AG10803 (cell line): Measurements from ENCODE around the gene SOS2.

ENCODE experiments used
- DNase-seq: peaks from one replicate; pipeline ENCODE4 v3.0.0; 2010; ENCODE audit warnings: low read depth
- H3K4me3 ChIP-seq: 2 replicates; pipeline ENCODE4 v1.5.1; 2011; ENCODE audit warnings: mild to moderate bottlenecking, low read length, control low read depth
- TF ChIP-seq, protein P1 (sequence below): conservative IDR thresholded peaks from 2 replicates; pipeline ENCODE4 v1.5.1; 2011; ENCODE audit warnings: mild to moderate bottlenecking, low read length, control low read depth, inconsistent platforms

The SOS2 gene

DNA sequence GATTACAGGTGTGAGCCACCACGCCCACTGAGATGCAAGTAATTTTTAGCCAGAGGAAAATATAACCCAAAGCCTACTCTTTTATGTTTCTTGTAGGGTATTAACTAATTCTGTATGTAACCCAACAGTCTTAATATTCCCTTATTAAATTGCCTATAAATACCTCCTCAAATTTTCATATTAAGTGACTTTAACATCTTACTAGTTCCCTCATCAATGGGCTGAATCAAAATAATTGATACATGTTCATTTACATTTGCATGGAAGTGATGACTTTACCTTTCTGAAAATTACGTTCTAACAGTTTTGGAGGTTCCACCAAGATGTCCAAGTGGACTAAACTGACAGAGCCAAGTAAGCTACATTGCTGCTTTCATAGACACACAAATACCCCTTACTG lies 3.1 kb downstream of the SOS2 start:
- TF ChIP-seq, protein P1, sequence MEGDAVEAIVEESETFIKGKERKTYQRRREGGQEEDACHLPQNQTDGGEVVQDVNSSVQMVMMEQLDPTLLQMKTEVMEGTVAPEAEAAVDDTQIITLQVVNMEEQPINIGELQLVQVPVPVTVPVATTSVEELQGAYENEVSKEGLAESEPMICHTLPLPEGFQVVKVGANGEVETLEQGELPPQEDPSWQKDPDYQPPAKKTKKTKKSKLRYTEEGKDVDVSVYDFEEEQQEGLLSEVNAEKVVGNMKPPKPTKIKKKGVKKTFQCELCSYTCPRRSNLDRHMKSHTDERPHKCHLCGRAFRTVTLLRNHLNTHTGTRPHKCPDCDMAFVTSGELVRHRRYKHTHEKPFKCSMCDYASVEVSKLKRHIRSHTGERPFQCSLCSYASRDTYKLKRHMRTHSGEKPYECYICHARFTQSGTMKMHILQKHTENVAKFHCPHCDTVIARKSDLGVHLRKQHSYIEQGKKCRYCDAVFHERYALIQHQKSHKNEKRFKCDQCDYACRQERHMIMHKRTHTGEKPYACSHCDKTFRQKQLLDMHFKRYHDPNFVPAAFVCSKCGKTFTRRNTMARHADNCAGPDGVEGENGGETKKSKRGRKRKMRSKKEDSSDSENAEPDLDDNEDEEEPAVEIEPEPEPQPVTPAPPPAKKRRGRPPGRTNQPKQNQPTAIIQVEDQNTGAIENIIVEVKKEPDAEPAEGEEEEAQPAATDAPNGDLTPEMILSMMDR: no peak
- no peak for DNase-seq
- H3K4me3 ChIP-seq: no peak overlapping the region

GRCh38 chr14:50225974-50226297 lies 5.4 kb downstream of the SOS2 start:
- no peak for DNase-seq
- H3K4me3 ChIP-seq: no peak overlapping the region
- TF ChIP-seq, protein P1: no peak

GRCh38 chr14:50225067-50225973 lies 6.1 kb downstream of the SOS2 start:
- H3K4me3 ChIP-seq: no peak overlapping the region
- DNase-seq: peak; percentile 89

GRCh38 chr14:50222055-50222613 lies 9.2 kb downstream of the SOS2 start:
- H3K4me3 ChIP-seq: no peak overlapping the region
- TF ChIP-seq, protein P1: no peak
- peak; percentile 11 for DNase-seq

More at GRCh38 chr14:50225067-50225973, 6.1 kb downstream of the SOS2 start:
- TF ChIP-seq, protein P1: no peak

- DNase-seq: no peak
- TF ChIP-seq, protein P1: no peak
- no peak overlapping the region for H3K4me3 ChIP-seq
Observed at GRCh38 chr14:50218501-50218900, 12.9 kb downstream of the SOS2 start.

GRCh38 chr14:50215416-50215815 lies 16.0 kb downstream of the SOS2 start:
- H3K4me3 ChIP-seq: no peak overlapping the region
- TF ChIP-seq, protein P1: no peak
- DNase-seq: no peak

DNA sequence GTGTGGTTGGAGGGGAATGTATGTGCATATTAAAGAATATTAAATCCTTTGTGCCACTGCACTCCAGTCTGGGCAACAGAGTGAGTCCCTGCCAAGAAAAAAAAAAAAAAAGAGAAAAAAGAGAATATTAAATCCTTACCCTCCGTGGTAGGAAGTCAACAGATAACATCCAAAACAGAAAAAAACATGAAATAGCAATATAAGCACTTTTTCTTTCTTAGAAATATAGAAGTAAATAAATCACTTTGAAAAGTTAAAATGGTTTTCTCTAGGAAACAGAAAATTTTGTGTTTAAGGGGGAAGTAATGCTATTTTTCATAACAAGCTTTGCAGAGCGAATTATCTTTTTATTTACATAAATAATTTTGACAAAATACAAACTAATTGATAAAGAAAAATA lies 17.6 kb downstream of the SOS2 start:
- DNase-seq: no peak
- H3K4me3 ChIP-seq: no peak overlapping the region
- TF ChIP-seq, protein P1: no peak
